ENCODE data around the gene SPESP1. TPM values are rescaled to one million over a fixed set of nuclear protein-coding genes. Genes with fewer than 3 reads are reported as not detected.

SPESP1 gene
- total RNA-seq (ENCODE audit: insufficient read depth, low replicate concordance), result 0.72 TPM

DNA sequence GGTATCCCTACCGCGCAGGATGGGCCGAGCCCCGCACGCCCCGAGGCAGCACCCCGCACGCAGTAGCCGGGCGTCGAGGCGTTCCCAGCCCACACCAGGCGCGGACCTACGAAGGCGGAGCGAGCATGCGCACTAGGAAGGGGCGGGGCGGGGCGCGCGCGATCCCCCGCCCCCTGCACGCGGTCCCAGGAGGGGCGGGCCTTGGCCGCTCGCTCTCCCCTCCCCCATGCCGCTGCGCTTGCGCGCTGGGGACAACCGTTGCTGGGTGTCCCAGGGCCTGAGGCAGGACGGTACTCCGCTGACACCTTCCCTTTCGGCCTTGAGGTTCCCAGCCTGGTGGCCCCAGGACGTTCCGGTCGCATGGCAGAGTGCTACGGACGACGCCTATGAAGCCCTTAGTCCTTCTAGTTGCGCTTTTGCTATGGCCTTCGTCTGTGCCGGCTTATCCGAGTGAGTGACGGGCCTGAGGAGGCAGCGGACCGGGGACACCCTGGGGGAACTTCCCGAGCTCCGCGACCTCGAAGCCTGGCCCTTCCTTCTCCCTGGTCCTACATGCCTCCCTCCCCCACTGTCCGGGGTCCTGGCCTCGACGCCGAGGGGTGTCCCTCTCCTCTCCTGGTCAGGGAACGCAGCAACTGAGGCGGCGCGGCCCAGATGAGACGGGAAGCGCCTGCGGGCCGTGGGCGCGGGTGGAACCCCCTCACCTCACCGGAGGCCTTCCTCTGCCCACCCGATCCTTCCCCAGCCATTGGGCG is at the start of gene SPESP1:
SPESP1 (plus strand) TSS at position 258 of the 755 bp plus-strand sequence; CDS start at position 387, 129 bp downstream.
- peak; percentile 38 for DNase-seq (ENCODE audit: low spot score)

GRCh38 chr15:68885070-68885469 is 45.3 kb upstream of the SPESP1 start:
- peak; percentile 88 for DNase-seq (ENCODE audit: low spot score)

DNA sequence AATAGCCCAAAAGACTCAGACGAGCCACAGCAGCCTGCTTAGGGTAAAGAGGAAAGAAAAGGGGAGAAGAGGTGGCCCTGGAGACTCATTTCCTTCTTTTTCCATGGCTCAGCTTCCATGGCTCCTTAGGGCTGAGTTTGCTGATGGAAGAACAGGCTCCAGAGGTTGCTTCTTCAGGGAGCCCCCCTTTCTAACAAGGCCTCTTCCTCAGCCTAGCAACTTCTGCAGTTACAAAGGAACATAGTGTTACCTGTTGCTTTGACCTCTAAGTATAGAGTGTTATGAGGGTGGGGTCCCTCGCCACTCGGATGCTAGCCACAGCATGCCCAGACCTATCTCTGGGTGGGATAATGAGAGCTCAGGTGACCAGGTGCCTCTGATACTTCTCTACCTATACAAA is 43.2 kb upstream of the SPESP1 start:
- no peak for DNase-seq (ENCODE audit: low spot score)

DNA sequence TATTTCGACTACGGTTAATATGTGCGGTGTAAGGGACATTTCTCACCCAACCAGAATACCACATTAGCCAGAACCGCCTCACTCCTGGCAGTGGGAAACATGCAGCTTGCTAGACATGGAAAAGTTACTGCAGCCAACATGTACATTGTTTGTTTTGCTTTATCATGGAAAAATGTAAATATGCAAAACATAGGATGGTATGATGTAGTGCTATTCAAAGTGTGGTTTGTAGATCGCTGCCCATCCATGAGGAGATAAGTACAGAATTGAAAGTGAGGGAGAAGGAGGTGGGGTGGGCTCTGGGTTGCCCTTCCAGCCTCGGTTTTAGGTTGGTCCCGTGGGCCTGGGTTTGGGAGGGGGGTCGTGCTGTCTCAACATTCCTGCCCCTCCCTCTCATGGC is 42.5 kb upstream of the SPESP1 start:
- DNase-seq (ENCODE audit: low spot score), result no peak

- no peak for DNase-seq (ENCODE audit: low spot score)
Observed at GRCh38 chr15:68888419-68888818, 41.9 kb upstream of the SPESP1 start.

GRCh38 chr15:68894208-68894607 is 36.1 kb upstream of the SPESP1 start:
- no peak for DNase-seq (ENCODE audit: low spot score)

DNA sequence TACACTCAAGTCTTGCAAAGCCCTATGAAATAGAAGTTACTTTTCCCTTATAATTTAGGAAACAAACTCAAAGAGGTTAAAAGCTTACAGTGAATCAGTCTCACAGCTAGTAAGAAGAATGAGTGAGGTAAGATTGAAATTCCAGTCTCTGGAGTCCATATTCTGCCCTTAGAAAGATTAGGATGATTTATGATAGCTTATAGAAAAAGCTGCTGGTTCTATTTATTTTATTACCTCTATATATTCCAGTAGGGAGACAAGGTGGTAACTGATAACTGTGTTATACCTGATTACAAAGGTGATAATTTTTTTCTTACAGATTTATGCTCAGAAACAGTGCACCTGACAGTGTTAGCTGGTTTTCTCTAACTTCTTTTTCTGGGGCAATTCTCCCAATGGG is 34.1 kb upstream of the SPESP1 start:
- no peak for DNase-seq (ENCODE audit: low spot score)

DNA sequence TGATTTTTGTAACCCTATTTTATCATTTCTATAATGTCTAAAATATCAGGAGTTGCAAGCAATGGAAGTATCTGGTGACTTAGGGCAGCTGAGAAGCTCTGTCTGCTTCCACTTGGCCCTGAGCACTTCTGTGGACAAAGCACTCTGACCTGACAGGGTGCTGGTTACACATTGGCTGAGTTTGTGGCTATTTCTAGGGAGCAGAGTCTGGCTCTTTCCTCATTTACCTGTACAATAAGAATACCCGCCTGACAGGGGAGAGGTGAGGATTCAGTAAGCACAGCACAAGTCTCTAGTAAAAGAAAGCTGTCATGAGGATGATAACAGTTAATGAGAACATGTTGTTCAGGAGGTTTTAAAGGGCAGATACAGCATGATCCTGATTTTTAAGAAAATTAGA is 33.3 kb upstream of the SPESP1 start:
- no peak for DNase-seq (ENCODE audit: low spot score)

DNA sequence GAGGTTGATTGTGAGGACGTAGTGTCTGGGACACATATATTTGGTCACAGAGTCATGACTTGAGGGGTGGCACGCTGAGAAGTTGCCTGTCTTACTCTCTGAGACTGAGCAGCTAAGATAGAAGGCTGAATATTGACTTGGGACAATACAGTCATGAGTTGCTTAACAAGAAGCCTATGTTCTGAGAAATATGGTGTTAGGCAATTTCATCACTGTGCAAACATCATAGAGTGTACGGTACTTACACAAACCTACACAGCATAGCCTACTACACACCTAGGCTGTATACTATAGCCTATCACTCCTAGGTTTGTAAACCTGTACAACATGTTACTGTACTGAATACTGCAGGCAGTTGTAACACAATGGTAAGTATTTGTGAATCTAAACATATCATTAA is 30.3 kb upstream of the SPESP1 start:
- DNase-seq (ENCODE audit: low spot score), result no peak

DNA sequence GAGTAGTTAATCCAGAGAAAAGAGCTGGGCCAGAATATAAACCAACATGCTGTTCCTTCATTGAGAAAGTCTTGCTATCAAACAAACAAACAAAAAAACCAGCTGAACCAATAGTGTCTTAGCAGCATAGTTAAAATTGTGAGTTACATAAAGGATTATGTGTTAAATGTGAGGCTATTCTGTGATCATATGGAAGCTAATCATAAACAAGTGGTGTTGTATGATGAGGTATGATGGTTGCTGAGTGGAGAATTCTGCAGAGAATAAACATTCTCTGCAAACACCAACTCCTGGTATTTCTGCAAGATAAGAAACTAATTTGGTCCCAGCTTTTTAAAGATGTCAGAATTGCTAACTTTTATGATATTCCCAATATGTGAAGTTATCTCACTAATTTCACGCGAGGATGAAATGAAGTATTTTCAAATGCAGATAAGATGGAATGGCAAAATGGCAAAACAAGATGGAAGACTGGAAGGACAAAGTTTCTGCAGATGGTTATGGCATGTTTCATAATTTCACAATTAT is 22.9 kb upstream of the SPESP1 start:
- DNase-seq (ENCODE audit: low spot score), result no peak

GRCh38 chr15:68909601-68910100 is 20.7 kb upstream of the SPESP1 start:
- no peak for DNase-seq (ENCODE audit: low spot score)

DNA sequence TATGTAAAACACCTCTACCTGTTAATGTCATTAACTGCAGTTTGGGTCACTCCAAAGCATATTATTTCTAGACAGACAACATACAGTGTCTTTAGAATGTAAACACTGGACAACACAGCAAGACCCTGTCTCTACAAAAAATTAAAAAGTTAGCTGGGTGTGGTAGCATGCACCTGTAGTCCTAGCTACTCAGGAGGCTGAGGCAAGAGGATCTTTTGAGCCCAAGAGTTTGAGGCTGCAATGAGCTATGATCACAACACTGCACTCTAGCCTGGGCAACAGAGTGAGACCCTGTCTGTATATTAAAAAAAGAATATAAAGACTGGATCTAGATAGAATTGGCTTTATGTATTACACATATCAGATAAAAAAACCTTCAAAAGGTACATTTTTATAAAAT is 20.0 kb upstream of the SPESP1 start:
- DNase-seq (ENCODE audit: low spot score), result no peak

DNA sequence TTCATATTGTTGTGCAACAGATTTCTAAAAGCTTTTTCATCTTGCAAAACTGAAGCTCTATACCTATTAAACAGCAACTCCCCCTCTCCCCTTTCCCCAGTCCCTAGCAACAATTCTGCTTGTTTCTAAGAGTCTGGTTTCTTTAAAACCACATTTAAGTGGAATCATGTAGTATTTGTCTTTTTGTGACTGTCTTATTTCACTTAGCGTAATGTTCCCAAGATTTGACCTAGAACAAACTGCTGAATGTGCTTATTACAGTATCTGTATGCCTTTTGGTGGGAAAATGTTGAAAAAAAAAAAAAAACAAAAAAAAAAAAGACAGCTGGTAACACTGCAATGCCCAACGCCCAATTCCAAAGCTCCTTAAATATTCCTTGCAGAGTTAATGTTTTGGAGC is 19.5 kb upstream of the SPESP1 start:
- DNase-seq (ENCODE audit: low spot score), result peak; percentile 88

DNA sequence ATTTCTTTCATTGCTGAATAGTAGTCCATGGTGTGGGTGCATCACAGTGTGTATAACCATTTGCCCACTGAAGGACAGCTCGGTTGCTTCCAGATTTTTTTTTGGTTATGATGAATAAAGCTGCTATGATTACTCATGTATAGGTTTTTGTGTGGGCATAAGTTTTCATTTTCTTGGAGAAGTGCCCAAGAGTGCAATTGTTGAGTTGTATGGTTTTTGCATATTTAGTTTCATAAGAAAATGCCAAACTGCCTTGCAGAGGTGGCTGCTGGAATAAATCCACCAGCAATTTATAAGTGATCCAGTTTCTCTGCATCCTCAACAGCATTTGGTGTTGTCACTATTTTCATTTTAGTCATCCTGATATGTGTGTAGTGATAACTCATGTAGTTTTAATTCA is 8.4 kb upstream of the SPESP1 start:
- no peak for DNase-seq (ENCODE audit: low spot score)

DNA sequence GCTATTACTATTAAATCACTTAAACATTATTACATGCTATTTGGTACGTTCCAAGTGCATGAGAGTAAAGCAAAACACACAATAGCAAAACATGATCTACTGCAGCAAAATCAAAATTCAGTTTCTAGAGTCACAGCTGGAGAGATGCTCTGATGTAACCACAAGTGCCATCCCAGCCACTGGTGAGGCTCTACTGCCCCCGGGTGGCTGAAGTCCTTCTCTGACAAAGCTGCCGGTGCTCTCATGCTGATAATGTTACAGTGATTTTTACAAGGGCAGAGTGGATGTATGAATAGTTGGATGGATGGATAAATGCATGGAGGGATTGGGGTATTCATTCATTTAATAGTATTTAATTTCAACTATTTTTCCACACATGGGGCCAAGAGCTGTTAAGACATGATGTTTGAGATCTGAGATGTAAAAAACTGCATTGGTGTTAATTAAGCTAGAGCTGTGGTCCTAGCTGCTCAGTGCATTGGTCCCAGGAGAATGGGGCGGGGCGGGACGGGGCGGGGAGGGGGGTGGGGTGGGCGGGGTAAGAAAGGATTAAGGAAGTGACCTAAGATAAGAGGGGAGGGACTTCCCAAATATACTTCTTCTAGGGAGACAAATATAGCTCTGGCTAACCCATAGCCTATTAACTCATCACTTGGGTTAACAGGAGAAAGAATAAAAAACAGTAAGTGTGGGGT is 5.3 kb upstream of the SPESP1 start:
- DNase-seq (ENCODE audit: low spot score), result peak; percentile 90

GRCh38 chr15:68933001-68933400 is 2.7 kb downstream of the SPESP1 start:
- DNase-seq (ENCODE audit: low spot score), result no peak

- DNase-seq (ENCODE audit: low spot score), result no peak
Observed at GRCh38 chr15:68934341-68934740, 4.0 kb downstream of the SPESP1 start.

DNA sequence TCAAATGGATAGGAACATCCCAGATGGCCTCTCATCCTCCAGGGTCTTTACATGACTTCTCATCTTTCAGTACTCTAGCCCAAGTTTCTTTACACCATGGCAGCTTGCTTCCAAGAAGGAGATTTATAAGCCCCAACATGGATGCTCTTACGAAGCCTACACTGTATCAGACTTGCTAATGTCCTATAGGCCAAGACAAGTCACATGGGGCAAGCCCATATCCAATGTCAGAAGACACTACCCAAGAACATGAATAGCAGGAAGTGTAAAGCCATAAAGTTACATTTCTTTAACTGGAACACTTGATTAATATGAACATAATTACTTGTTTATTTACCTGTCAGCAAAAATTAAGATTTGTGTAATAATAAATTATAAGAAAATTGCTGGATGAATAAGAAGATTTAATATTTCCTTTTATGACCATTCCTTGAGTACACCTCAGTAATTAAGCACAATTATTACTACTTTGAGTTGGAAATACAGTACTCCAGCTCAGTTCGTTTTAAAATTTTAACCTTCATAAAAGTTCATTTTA is 5.1 kb downstream of the SPESP1 start:
- no peak for DNase-seq (ENCODE audit: low spot score)

- DNase-seq (ENCODE audit: low spot score), result no peak
Observed at GRCh38 chr15:68939501-68939900, 9.2 kb downstream of the SPESP1 start.

- DNase-seq (ENCODE audit: low spot score), result no peak
Observed at GRCh38 chr15:68951813-68952212, 21.5 kb downstream of the SPESP1 start.

- DNase-seq (ENCODE audit: low spot score), result no peak
Observed at GRCh38 chr15:68957696-68958095, 27.4 kb downstream of the SPESP1 start.

DNA sequence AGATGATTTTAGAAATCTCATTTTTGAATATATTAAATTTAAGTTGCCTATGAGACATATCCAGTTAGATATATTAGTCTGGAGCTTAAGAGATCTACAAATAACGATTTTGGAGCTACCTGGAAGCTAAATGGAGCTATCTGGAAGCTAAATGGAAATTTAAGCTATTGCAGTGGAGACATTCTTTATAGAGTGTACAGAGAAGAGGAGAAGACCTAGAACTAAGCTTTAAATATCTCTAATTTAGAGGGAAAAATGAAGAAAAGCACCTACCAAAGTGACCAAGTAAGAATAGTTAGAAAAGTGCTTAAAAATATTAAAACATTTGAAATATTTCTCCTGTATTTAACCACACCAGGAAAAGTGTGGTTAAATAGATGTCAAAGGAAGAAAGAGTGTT is 28.3 kb downstream of the SPESP1 start:
- no peak for DNase-seq (ENCODE audit: low spot score)

DNA sequence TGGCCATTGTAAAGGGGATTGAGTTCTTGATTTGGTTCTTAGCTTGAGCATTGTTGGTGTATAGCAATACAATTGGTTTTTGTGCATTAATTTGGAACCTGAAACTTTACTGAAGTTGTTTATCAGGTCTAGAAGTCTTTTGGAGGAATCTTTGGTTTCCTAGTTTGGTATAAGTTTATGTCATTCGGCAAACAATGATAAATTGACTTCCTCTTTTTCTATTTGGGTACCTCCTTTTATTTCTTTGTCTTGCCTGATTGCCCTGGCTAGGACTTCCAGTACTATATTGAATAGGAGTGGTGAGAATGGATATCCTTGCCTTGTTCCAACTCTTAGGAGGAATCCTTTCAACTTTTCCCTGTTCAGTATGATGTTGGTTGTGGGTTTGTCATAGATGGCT is 32.1 kb downstream of the SPESP1 start:
- no peak for DNase-seq (ENCODE audit: low spot score)

All from umbilical cord (tissue), 2 donors.